GM23338 (cell line): ENCODE data around the gene TTC39B. TPM values are rescaled to one million over a fixed set of nuclear protein-coding genes. Genes with fewer than 3 reads are reported as not detected.

Source experiments
- ATAC-seq: fragments of 200-7000 bp; cut with Tn5 transposase; 3 replicates; pipeline ENCODE4 v1.9.1; 2020
- DNase-seq: peaks from one replicate; pipeline ENCODE4 v3.0.0-alpha.2; 2015; ENCODE audit warnings: low spot score
- H2AFZ ChIP-seq: fragments of 200-600 bp; sonication (generic); 2 replicates; pipeline ENCODE4 v1.8.0; 2016; ENCODE audit warnings: antibody characterized with exemption, mild to moderate bottlenecking, moderate library complexity
- H3F3A ChIP-seq: fragments of 200-600 bp; sonication (generic); replicated peaks from 2 replicates; pipeline ENCODE4 v1.8.0; 2017; ENCODE audit warnings: antibody characterized with exemption, mixed run types, low read depth
- H3K27ac ChIP-seq: fragments of 200-600 bp; sonication (generic); 2 replicates; pipeline ENCODE4 v1.6.1; 2016; ENCODE audit warnings: low read depth
- H3K27me3 ChIP-seq: fragments of 200-600 bp; sonication (generic); 2 replicates; pipeline ENCODE4 v1.8.0; 2016; ENCODE audit warnings: mild to moderate bottlenecking, mixed run types, moderate library complexity; ENCODE audit not compliant: insufficient read depth
- H3K36me3 ChIP-seq: fragments of 200-600 bp; sonication (generic); 2 replicates; pipeline ENCODE4 v1.8.0; 2016; ENCODE audit warnings: mild to moderate bottlenecking; ENCODE audit not compliant: insufficient read depth
- H3K4me1 ChIP-seq: fragments of 200-600 bp; sonication (generic); 2 replicates; pipeline ENCODE4 v1.8.0; 2016; ENCODE audit warnings: mild to moderate bottlenecking, moderate library complexity; ENCODE audit not compliant: insufficient read depth
- H3K4me2 ChIP-seq: fragments of 200-600 bp; sonication (generic); 2 replicates; pipeline ENCODE4 v1.7.1; 2017; ENCODE audit warnings: mixed run types
- H3K4me3 ChIP-seq: fragments of 200-600 bp; sonication (generic); 2 replicates; pipeline ENCODE4 v1.6.1; 2016; ENCODE audit warnings: mixed run types
- H3K79me2 ChIP-seq: fragments of 200-600 bp; sonication (generic); replicated peaks from 2 replicates; pipeline ENCODE4 v1.8.0; 2017; ENCODE audit warnings: mild to moderate bottlenecking; ENCODE audit not compliant: insufficient read depth
- H3K9me2 ChIP-seq: fragments of 200-600 bp; sonication (generic); 2 replicates; pipeline ENCODE4 v1.8.0; 2017; ENCODE audit not compliant: insufficient read depth
- H4K20me1 ChIP-seq: fragments of 200-600 bp; sonication (generic); replicated peaks from 2 replicates; pipeline ENCODE4 v1.8.0; 2017; ENCODE audit warnings: mild to moderate bottlenecking; ENCODE audit not compliant: insufficient read depth
- H3K27ac Mint-ChIP-seq: 2 replicates; pipeline ENCODE4 v1.8.0; 2020; ENCODE audit warnings: inconsistent platforms, mild to moderate bottlenecking, moderate library complexity, mixed read lengths
- H3K27me3 Mint-ChIP-seq: 3 replicates; pipeline ENCODE4 v1.8.0; 2022; ENCODE audit warnings: low read depth, mild to moderate bottlenecking, moderate library complexity, mixed read lengths, inconsistent platforms; ENCODE audit not compliant: insufficient read depth, poor library complexity
- H3K36me3 Mint-ChIP-seq: 3 replicates; pipeline ENCODE4 v1.8.0; 2021; ENCODE audit warnings: low read depth, mild to moderate bottlenecking, inconsistent platforms, moderate library complexity, mixed read lengths
- H3K4me1 Mint-ChIP-seq: 3 replicates; pipeline ENCODE4 v1.8.0; 2020; ENCODE audit warnings: mild to moderate bottlenecking, inconsistent platforms, mixed read lengths
- H3K4me3 Mint-ChIP-seq: 3 replicates; pipeline ENCODE4 v1.8.0; 2021; ENCODE audit warnings: moderate library complexity, mild to moderate bottlenecking, inconsistent platforms, mixed read lengths
- H3K9me3 Mint-ChIP-seq: 3 replicates; pipeline ENCODE4 v1.8.0; 2020; ENCODE audit warnings: moderate library complexity, mild to moderate bottlenecking, inconsistent platforms, mixed read lengths
- CREB1 ChIP-seq: fragments of 250-450 bp; sonication (Bioruptor Pico); IDR thresholded peaks from 2 replicates; pipeline ENCODE4 v1.5.0; 2020; ENCODE audit warnings: low read depth, mild to moderate bottlenecking, moderate library complexity
- ETS1 ChIP-seq: IDR thresholded peaks from 2 replicates; pipeline ENCODE4 v1.6.1; 2016; ENCODE audit warnings: antibody characterized with exemption
- EZH2 ChIP-seq: fragments of 200-600 bp; sonication (generic); IDR thresholded peaks from one replicate; pipeline ENCODE4 v1.8.0; 2017; ENCODE audit warnings: antibody characterized with exemption, mild to moderate bottlenecking, low read depth; ENCODE audit not compliant: unreplicated experiment
- EZH2phosphoT487 ChIP-seq: fragments of 200-600 bp; sonication (generic); IDR thresholded peaks from one replicate; pipeline ENCODE4 v1.8.1; 2018; ENCODE audit warnings: antibody characterized with exemption; ENCODE audit not compliant: unreplicated experiment
- JUNB ChIP-seq: IDR thresholded peaks from one replicate; pipeline ENCODE4 v1.6.1; 2016; ENCODE audit warnings: antibody characterized with exemption; ENCODE audit not compliant: unreplicated experiment
- NANOG ChIP-seq: IDR thresholded peaks from 2 replicates; pipeline ENCODE4 v1.6.1; 2016; ENCODE audit warnings: antibody characterized with exemption, borderline replicate concordance
- POLR2AphosphoS5 ChIP-seq: IDR thresholded peaks from 2 replicates; pipeline ENCODE4 v1.6.1; 2016; ENCODE audit warnings: antibody characterized with exemption, low read depth
- STAT1 ChIP-seq: IDR thresholded peaks from one replicate; pipeline ENCODE4 v1.6.1; 2016; ENCODE audit warnings: antibody characterized with exemption; ENCODE audit not compliant: unreplicated experiment
- ZNF114 ChIP-seq: fragments of 250-450 bp; sonication (Bioruptor Pico); IDR thresholded peaks from 2 replicates; pipeline ENCODE4 v1.5.0; 2020; ENCODE audit warnings: mild to moderate bottlenecking, moderate library complexity
- ZNF331 ChIP-seq: fragments of 250-450 bp; sonication (Bioruptor Pico); IDR thresholded peaks from 2 replicates; pipeline ENCODE4 v1.5.0; 2020; ENCODE audit warnings: low read depth, mild to moderate bottlenecking, moderate library complexity
- polyA plus RNA-seq: library from polyadenylated mRNA; unstranded; fragments of >200 nt; fragmentation: Nextera tagmentation; extraction: Ambion mirVana; gene quantifications from 2 replicates; pipeline ENCODE4 v1.2.1, GENCODE V29; 2016
- total RNA-seq: library from RNA; depleted of rRNA; stranded (reverse); fragments of >200 nt; shearing (Covaris generic); gene quantifications from 2 replicates; pipeline ENCODE4 v1.2.3, GENCODE V29; 2014
- TF ChIP-seq, protein P1 (sequence below): fragments of 250-450 bp; sonication (Bioruptor Pico); IDR thresholded peaks from 2 replicates; pipeline ENCODE4 v1.5.0; 2020; ENCODE audit warnings: mild to moderate bottlenecking, moderate library complexity
- TF ChIP-seq, protein P2 (sequence below): IDR thresholded peaks from one replicate; pipeline ENCODE4 v1.6.1; 2018; ENCODE audit warnings: antibody characterized with exemption; ENCODE audit not compliant: unreplicated experiment
- TF ChIP-seq, protein P3 (sequence below), 2 experiments: fragments of 200-600 bp in 1 of 2; sonication (generic) in 1 of 2; conservative IDR thresholded peaks; 2 replicates each; pipeline versions ENCODE4 v1.5.1 to v1.6.1; 2016 to 2017; ENCODE audit warnings: antibody characterized with exemption in 2 of 2, low read depth in 2 of 2, mild to moderate bottlenecking in 2 of 2, moderate library complexity in 1 of 2

The TTC39B gene
- total and polyA plus RNA-seq, 2 experiments from 2014 or later, result 2.8 to 11.1 TPM

DNA sequence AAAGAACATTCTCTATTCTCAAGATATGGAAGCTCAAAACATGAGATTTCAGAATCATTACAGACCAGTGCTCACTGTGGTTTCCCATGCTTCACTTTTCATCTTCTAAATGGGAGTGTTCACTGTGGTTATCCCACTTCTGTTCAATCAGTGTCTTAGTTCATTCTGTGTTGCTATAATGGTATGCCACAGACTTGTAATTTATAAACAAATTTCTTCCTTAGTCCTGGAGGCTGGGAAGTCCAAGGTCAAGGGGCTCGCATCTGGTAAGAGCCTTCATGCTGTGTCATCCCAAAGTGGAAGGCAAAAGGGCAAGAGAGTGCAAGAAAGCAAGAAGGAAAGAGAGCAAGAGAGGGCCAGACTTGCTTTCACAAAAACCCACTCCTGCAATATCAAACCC lies 146.3 kb downstream of the TTC39B start:
- Histone ChIP-seq H4K20me1 (no peaks in the 10 kb centered on the region), H3K4me2 (no peak overlapping the region), H2AFZ (no peak overlapping the region), H3K4me1 (peaks cover 10% of the 10 kb centered on the region), H3K4me3 (no peak overlapping the region), H3K9me2 (peaks cover 9% of the 10 kb centered on the region; the same call in 1 of the 2 replicates), H3K36me3 (no peaks in the 10 kb centered on the region), H3K27me3 (no peaks in the 10 kb centered on the region), H3F3A (no peaks in the 10 kb centered on the region), H3K27ac (no peak overlapping the region), H3K79me2 (no peaks in the 10 kb centered on the region)
- Mint-ChIP-seq H3K27ac (no peak overlapping the region), H3K36me3 (no peaks in the 10 kb centered on the region; the same call in 2 of the 3 replicates), H3K4me3 (no peak overlapping the region), H3K27me3 (peaks cover 3% of the 10 kb centered on the region), H3K9me3 (peaks cover 4% of the 10 kb centered on the region; the same call in 1 of the 3 replicates), H3K4me1 (peaks cover 10% of the 10 kb centered on the region)
- ATAC-seq (no peak), DNase-seq (no peak)
- TF ChIP-seq NANOG (no peak), STAT1 (no peak), POLR2AphosphoS5 (no peak), ZNF331 (CRISPR knock-in tag) (no peak), EZH2 (no peak), ZNF114 (CRISPR knock-in tag) (no peak), ETS1 (no peak), EZH2phosphoT487 (no peak), CREB1 (CRISPR knock-in tag) (no peak), JUNB (no peak)
- TF ChIP-seq, protein P1, sequence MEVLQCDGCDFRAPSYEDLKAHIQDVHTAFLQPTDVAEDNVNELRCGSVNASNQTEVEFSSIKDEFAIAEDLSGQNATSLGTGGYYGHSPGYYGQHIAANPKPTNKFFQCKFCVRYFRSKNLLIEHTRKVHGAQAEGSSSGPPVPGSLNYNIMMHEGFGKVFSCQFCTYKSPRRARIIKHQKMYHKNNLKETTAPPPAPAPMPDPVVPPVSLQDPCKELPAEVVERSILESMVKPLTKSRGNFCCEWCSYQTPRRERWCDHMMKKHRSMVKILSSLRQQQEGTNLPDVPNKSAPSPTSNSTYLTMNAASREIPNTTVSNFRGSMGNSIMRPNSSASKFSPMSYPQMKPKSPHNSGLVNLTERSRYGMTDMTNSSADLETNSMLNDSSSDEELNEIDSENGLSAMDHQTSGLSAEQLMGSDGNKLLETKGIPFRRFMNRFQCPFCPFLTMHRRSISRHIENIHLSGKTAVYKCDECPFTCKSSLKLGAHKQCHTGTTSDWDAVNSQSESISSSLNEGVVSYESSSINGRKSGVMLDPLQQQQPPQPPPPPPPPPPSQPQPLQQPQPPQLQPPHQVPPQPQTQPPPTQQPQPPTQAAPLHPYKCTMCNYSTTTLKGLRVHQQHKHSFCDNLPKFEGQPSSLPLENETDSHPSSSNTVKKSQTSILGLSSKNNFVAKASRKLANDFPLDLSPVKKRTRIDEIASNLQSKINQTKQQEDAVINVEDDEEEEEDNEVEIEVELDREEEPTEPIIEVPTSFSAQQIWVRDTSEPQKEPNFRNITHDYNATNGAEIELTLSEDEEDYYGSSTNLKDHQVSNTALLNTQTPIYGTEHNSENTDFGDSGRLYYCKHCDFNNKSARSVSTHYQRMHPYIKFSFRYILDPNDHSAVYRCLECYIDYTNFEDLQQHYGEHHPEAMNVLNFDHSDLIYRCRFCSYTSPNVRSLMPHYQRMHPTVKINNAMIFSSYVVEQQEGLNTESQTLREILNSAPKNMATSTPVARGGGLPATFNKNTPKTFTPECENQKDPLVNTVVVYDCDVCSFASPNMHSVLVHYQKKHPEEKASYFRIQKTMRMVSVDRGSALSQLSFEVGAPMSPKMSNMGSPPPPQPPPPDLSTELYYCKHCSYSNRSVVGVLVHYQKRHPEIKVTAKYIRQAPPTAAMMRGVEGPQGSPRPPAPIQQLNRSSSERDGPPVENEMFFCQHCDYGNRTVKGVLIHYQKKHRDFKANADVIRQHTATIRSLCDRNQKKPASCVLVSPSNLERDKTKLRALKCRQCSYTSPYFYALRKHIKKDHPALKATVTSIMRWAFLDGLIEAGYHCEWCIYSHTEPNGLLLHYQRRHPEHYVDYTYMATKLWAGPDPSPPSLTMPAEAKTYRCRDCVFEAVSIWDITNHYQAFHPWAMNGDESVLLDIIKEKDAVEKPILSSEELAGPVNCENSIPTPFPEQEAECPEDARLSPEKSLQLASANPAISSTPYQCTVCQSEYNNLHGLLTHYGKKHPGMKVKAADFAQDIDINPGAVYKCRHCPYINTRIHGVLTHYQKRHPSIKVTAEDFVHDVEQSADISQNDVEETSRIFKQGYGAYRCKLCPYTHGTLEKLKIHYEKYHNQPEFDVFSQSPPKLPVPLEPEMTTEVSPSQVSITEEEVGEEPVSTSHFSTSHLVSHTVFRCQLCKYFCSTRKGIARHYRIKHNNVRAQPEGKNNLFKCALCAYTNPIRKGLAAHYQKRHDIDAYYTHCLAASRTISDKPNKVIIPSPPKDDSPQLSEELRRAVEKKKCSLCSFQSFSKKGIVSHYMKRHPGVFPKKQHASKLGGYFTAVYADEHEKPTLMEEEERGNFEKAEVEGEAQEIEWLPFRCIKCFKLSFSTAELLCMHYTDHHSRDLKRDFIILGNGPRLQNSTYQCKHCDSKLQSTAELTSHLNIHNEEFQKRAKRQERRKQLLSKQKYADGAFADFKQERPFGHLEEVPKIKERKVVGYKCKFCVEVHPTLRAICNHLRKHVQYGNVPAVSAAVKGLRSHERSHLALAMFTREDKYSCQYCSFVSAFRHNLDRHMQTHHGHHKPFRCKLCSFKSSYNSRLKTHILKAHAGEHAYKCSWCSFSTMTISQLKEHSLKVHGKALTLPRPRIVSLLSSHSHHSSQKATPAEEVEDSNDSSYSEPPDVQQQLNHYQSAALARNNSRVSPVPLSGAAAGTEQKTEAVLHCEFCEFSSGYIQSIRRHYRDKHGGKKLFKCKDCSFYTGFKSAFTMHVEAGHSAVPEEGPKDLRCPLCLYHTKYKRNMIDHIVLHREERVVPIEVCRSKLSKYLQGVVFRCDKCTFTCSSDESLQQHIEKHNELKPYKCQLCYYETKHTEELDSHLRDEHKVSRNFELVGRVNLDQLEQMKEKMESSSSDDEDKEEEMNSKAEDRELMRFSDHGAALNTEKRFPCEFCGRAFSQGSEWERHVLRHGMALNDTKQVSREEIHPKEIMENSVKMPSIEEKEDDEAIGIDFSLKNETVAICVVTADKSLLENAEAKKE (CRISPR knock-in tag), result no peak
- TF ChIP-seq, protein P2, sequence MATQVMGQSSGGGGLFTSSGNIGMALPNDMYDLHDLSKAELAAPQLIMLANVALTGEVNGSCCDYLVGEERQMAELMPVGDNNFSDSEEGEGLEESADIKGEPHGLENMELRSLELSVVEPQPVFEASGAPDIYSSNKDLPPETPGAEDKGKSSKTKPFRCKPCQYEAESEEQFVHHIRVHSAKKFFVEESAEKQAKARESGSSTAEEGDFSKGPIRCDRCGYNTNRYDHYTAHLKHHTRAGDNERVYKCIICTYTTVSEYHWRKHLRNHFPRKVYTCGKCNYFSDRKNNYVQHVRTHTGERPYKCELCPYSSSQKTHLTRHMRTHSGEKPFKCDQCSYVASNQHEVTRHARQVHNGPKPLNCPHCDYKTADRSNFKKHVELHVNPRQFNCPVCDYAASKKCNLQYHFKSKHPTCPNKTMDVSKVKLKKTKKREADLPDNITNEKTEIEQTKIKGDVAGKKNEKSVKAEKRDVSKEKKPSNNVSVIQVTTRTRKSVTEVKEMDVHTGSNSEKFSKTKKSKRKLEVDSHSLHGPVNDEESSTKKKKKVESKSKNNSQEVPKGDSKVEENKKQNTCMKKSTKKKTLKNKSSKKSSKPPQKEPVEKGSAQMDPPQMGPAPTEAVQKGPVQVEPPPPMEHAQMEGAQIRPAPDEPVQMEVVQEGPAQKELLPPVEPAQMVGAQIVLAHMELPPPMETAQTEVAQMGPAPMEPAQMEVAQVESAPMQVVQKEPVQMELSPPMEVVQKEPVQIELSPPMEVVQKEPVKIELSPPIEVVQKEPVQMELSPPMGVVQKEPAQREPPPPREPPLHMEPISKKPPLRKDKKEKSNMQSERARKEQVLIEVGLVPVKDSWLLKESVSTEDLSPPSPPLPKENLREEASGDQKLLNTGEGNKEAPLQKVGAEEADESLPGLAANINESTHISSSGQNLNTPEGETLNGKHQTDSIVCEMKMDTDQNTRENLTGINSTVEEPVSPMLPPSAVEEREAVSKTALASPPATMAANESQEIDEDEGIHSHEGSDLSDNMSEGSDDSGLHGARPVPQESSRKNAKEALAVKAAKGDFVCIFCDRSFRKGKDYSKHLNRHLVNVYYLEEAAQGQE, result no peak
- TF ChIP-seq, protein P3, sequence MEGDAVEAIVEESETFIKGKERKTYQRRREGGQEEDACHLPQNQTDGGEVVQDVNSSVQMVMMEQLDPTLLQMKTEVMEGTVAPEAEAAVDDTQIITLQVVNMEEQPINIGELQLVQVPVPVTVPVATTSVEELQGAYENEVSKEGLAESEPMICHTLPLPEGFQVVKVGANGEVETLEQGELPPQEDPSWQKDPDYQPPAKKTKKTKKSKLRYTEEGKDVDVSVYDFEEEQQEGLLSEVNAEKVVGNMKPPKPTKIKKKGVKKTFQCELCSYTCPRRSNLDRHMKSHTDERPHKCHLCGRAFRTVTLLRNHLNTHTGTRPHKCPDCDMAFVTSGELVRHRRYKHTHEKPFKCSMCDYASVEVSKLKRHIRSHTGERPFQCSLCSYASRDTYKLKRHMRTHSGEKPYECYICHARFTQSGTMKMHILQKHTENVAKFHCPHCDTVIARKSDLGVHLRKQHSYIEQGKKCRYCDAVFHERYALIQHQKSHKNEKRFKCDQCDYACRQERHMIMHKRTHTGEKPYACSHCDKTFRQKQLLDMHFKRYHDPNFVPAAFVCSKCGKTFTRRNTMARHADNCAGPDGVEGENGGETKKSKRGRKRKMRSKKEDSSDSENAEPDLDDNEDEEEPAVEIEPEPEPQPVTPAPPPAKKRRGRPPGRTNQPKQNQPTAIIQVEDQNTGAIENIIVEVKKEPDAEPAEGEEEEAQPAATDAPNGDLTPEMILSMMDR (conservative IDR thresholded peaks at IDR 0.05; ENCODE audit: low read depth in 2 of 2), result no peak
